Measurements from ENCODE around the gene MUC12. TPM values are rescaled to one million over a fixed set of nuclear protein-coding genes. Genes with fewer than 3 reads are reported as not detected.
"Not testable (repeated sequence)": the region's sequence is repeated elsewhere in the genome, so short reads cannot be mapped to it uniquely, and the experiment has no call there.

The MUC12 gene
- polyA plus RNA-seq: not detected

GRCh38 chr7:100969066-100969615, at the start of gene MUC12:
Gene MUC12 (plus strand): TSS chr7:100969565. CDS start chr7:100969623, 58 bp downstream.
- Mint-ChIP-seq H3K27me3 (peaks cover 59% of the 10 kb centered on the region), H3K4me3 (peak within 1 kb of the TSS in 2 of 4 donors; percentile 48 to 62), H3K36me3 (no peaks in the 10 kb centered on the region), H3K9me3 (peaks cover 0 to 7% (median 2%) of the 10 kb centered on the region in 3 donors), H3K4me1 (peaks cover 5 to 13% (median 8%) of the 10 kb centered on the region in 3 donors), H3K27ac (no peak within 1 kb of the TSS)

- H3K4me1 Mint-ChIP-seq, H3K9me3 Mint-ChIP-seq, H3K27me3 Mint-ChIP-seq, H3K36me3 Mint-ChIP-seq, H3K4me3 Mint-ChIP-seq, H3K27ac Mint-ChIP-seq: not testable (repeated sequence)
Measured at GRCh38 chr7:100919779-100920437, 49.5 kb upstream of the MUC12 start.

- peaks cover 0 to 2% (median 1%) of the 10 kb centered on the region in 3 donors for H3K4me1 Mint-ChIP-seq
Measured at GRCh38 chr7:100921039-100921438, 48.3 kb upstream of the MUC12 start.

GRCh38 chr7:100923616-100924015, 45.7 kb upstream of the MUC12 start:
- H3K27ac Mint-ChIP-seq, H3K36me3 Mint-ChIP-seq, H3K4me1 Mint-ChIP-seq, H3K9me3 Mint-ChIP-seq, H3K4me3 Mint-ChIP-seq, H3K27me3 Mint-ChIP-seq: not testable (repeated sequence)

More at GRCh38 chr7:100921039-100921438, 48.3 kb upstream of the MUC12 start:
- H3K36me3 Mint-ChIP-seq: peaks cover 2% of the 10 kb centered on the region
- no peaks in the 10 kb centered on the region for H3K9me3 Mint-ChIP-seq
- H3K27me3 Mint-ChIP-seq: peaks cover 9% of the 10 kb centered on the region
- no peak overlapping the region for H3K4me3 Mint-ChIP-seq
- no peak overlapping the region for H3K27ac Mint-ChIP-seq

- Mint-ChIP-seq H3K36me3 (peaks cover 1% of the 10 kb centered on the region), H3K4me1 (peaks cover 0 to 3% (median 0%) of the 10 kb centered on the region in 3 donors), H3K9me3 (peaks cover 0 to 6% (median 5%) of the 10 kb centered on the region in 3 donors), H3K4me3 (no peak overlapping the region), H3K27ac (peak overlapping the region in 1 of 3 donors; percentile 68), H3K27me3 (peaks cover 9% of the 10 kb centered on the region)
Measured at GRCh38 chr7:100929808-100930174, 39.6 kb upstream of the MUC12 start.

GRCh38 chr7:100933734-100934133, 35.6 kb upstream of the MUC12 start:
- H3K36me3 Mint-ChIP-seq: peaks cover 1% of the 10 kb centered on the region
- no peak overlapping the region for H3K4me3 Mint-ChIP-seq
- H3K27me3 Mint-ChIP-seq: peaks cover 18% of the 10 kb centered on the region
- H3K9me3 Mint-ChIP-seq: peaks cover 0 to 6% (median 5%) of the 10 kb centered on the region in 3 donors
- peaks cover 0 to 3% (median 0%) of the 10 kb centered on the region in 3 donors for H3K4me1 Mint-ChIP-seq
- H3K27ac Mint-ChIP-seq: no peak overlapping the region

GRCh38 chr7:100935381-100935780, 34.0 kb upstream of the MUC12 start:
- H3K27ac Mint-ChIP-seq, H3K36me3 Mint-ChIP-seq, H3K4me3 Mint-ChIP-seq, H3K4me1 Mint-ChIP-seq: not testable (repeated sequence)
- Mint-ChIP-seq H3K9me3 (peaks cover 0 to 13% (median 12%) of the 10 kb centered on the region in 3 donors), H3K27me3 (peaks cover 14% of the 10 kb centered on the region)

GRCh38 chr7:100936167-100936566, 33.2 kb upstream of the MUC12 start:
- H3K4me3 Mint-ChIP-seq, H3K4me1 Mint-ChIP-seq, H3K27ac Mint-ChIP-seq, H3K36me3 Mint-ChIP-seq: not testable (repeated sequence)
- H3K27me3 Mint-ChIP-seq: peaks cover 11% of the 10 kb centered on the region
- H3K9me3 Mint-ChIP-seq: peaks cover 1 to 17% (median 12%) of the 10 kb centered on the region in 3 donors

GRCh38 chr7:100942045-100942774, 27.2 kb upstream of the MUC12 start:
- H3K27ac Mint-ChIP-seq: no peak overlapping the region
- H3K36me3 Mint-ChIP-seq: no peaks in the 10 kb centered on the region
- no peak overlapping the region for H3K4me3 Mint-ChIP-seq
- H3K4me1 Mint-ChIP-seq: no peaks in the 10 kb centered on the region
- peaks cover 1 to 13% (median 6%) of the 10 kb centered on the region in 3 donors for H3K9me3 Mint-ChIP-seq
- H3K27me3 Mint-ChIP-seq: peaks cover 11% of the 10 kb centered on the region

- Mint-ChIP-seq H3K4me3 (no peak overlapping the region), H3K27me3 (peaks cover 11% of the 10 kb centered on the region), H3K27ac (no peak overlapping the region), H3K9me3 (peaks cover 1 to 13% (median 6%) of the 10 kb centered on the region in 3 donors), H3K4me1 (no peaks in the 10 kb centered on the region), H3K36me3 (no peaks in the 10 kb centered on the region)
Measured at GRCh38 chr7:100943693-100944092, 25.7 kb upstream of the MUC12 start.

GRCh38 chr7:100944138-100944537, 25.2 kb upstream of the MUC12 start:
- Mint-ChIP-seq H3K4me3 (no peak overlapping the region), H3K4me1 (no peaks in the 10 kb centered on the region), H3K36me3 (no peaks in the 10 kb centered on the region), H3K27ac (no peak overlapping the region), H3K9me3 (peaks cover 1 to 11% (median 6%) of the 10 kb centered on the region in 3 donors), H3K27me3 (peaks cover 13% of the 10 kb centered on the region)

GRCh38 chr7:100946111-100946510, 23.3 kb upstream of the MUC12 start:
- Mint-ChIP-seq H3K27ac (no peak overlapping the region), H3K4me3 (no peak overlapping the region)

GRCh38 chr7:100946766-100947365, 22.5 kb upstream of the MUC12 start:
- no peaks in the 10 kb centered on the region for H3K36me3 Mint-ChIP-seq
- no peak overlapping the region for H3K4me3 Mint-ChIP-seq
- peaks cover 23% of the 10 kb centered on the region for H3K27me3 Mint-ChIP-seq
- H3K9me3 Mint-ChIP-seq: no peaks in the 10 kb centered on the region
- no peak overlapping the region for H3K27ac Mint-ChIP-seq
- H3K4me1 Mint-ChIP-seq: no peaks in the 10 kb centered on the region

More at GRCh38 chr7:100946111-100946510, 23.3 kb upstream of the MUC12 start:
- no peaks in the 10 kb centered on the region for H3K4me1 Mint-ChIP-seq
- H3K36me3 Mint-ChIP-seq: no peaks in the 10 kb centered on the region
- peaks cover 0 to under 1% (median 0%) of the 10 kb centered on the region in 3 donors for H3K9me3 Mint-ChIP-seq
- H3K27me3 Mint-ChIP-seq: peaks cover 23% of the 10 kb centered on the region

GRCh38 chr7:100947792-100948191, 21.6 kb upstream of the MUC12 start:
- Mint-ChIP-seq H3K9me3 (no peaks in the 10 kb centered on the region), H3K27me3 (peaks cover 23% of the 10 kb centered on the region), H3K4me3 (no peak overlapping the region), H3K4me1 (no peaks in the 10 kb centered on the region), H3K36me3 (no peaks in the 10 kb centered on the region), H3K27ac (no peak overlapping the region)

- Mint-ChIP-seq H3K4me3 (no peak within 1 kb of the TSS), H3K27ac (no peak within 1 kb of the TSS), H3K4me1 (no peaks in the 10 kb centered on the region), H3K9me3 (no peaks in the 10 kb centered on the region), H3K36me3 (no peaks in the 10 kb centered on the region), H3K27me3 (peaks cover 18% of the 10 kb centered on the region)
Measured at GRCh38 chr7:100949227-100949932, 20.0 kb upstream of the MUC12 start, which contains the start of gene MUC3A. Gene MUC3A (plus strand): TSS chr7:100949534. CDS start chr7:100949625, 91 bp downstream.

Data from IgD-negative memory B cell (primary cell).